ENCODE measurements around the gene TRAFD1. TPM values are rescaled to one million over a fixed set of nuclear protein-coding genes. Genes with fewer than 3 reads are reported as not detected.

Gene TRAFD1
- total and polyA plus RNA-seq, 2 of the 8 experiments (the other 6 are each of a cell fraction or from before 2014, with no cell fraction given): 18.1 to 33.1 TPM

- TF ChIP-seq BACH1 (IDR thresholded peaks at IDR 0.05; ENCODE audit: low read length): no peak
- TF ChIP-seq USF2 (IDR thresholded peaks at IDR 0.05; ENCODE audit: low read length): no peak
Measured at GRCh38 chr12:112130441-112130998, 5.2 kb downstream of the TRAFD1 start (continued).

Measured in H1 (cell line).